Panc1 (cell line): ENCODE results near the gene CATSPERB. TPM values are rescaled to one million over a fixed set of nuclear protein-coding genes. Genes with fewer than 3 reads are reported as not detected.

Source experiments
- ATAC-seq: fragments of 200-7000 bp; cut with Tn5 transposase; 2 replicates; pipeline ENCODE4 v1.9.1; 2020; ENCODE audit warnings: mild to moderate bottlenecking, moderate library complexity
- BruUV-seq: library from RNA; stranded (reverse); fragments of 400-500 nt; replicated peaks from 2 replicates; lab custom pipeline; 2021; lab: Mats Ljungman, UMichigan
- CTCF ChIA-PET: fragments of 300-600 bp; sonication (Branson Sonifier 250); formaldehyde crosslinking; loops from one replicate; lab custom pipeline; 2022; ENCODE audit warnings: antibody characterized with exemption; lab: Charles Lee
- POLR2A ChIA-PET: fragments of 300-600 bp; sonication (Branson Sonifier 250); formaldehyde crosslinking; loops from one replicate; lab custom pipeline; 2022; ENCODE audit warnings: antibody characterized with exemption; lab: Charles Lee
- DNase-seq: peaks from one replicate; pipeline ENCODE4 v3.0.0-alpha.2; 2010; ENCODE audit warnings: low read depth, low spot score
- H3K27ac ChIP-seq: 2 replicates; pipeline ENCODE4 v1.5.1; 2011; ENCODE audit warnings: mild to moderate bottlenecking, low read length, inconsistent platforms
- H3K27me3 ChIP-seq: fragments of 200-500 bp; sonication (Bioruptor generic); 2 replicates; pipeline ENCODE4 v1.6.0; 2014; ENCODE audit warnings: low read length, inconsistent platforms; ENCODE audit not compliant: control insufficient read depth, insufficient read depth
- H3K36me3 ChIP-seq: fragments of 200-500 bp; sonication (Bioruptor generic); 2 replicates; pipeline ENCODE4 v1.5.1; 2014; ENCODE audit warnings: inconsistent platforms, mild to moderate bottlenecking, low read length, moderate library complexity; ENCODE audit not compliant: control insufficient read depth, insufficient read depth
- H3K4me1 ChIP-seq: 2 replicates; pipeline ENCODE4 v1.5.1; 2011; ENCODE audit warnings: inconsistent platforms, mild to moderate bottlenecking, low read length, moderate library complexity; ENCODE audit not compliant: control insufficient read depth, insufficient read depth
- H3K4me3 ChIP-seq, 2 experiments: 2 replicates each; pipeline ENCODE4 v1.5.1; 2011 to 2012; ENCODE audit warnings: low read depth in 2 of 2, low read length in 2 of 2, mild to moderate bottlenecking in 2 of 2, inconsistent platforms in 1 of 2, moderate library complexity in 1 of 2
- H3K9me3 ChIP-seq: fragments of 200-500 bp; sonication (Bioruptor generic); 2 replicates; pipeline ENCODE4 v1.5.1; 2014; ENCODE audit warnings: low read depth, mild to moderate bottlenecking, inconsistent platforms, low read length, moderate library complexity; ENCODE audit not compliant: control insufficient read depth, insufficient read depth
- POLR2AphosphoS5 ChIP-seq: IDR thresholded peaks from 2 replicates; pipeline ENCODE4 v1.6.1; 2012; ENCODE audit warnings: mild to moderate bottlenecking, low read depth, low read length, moderate library complexity
- SIN3A ChIP-seq: IDR thresholded peaks from 2 replicates; pipeline ENCODE4 v1.6.1; 2012; ENCODE audit warnings: low read depth, mild to moderate bottlenecking, low read length, moderate library complexity, borderline replicate concordance; ENCODE audit not compliant: insufficient read depth
- TCF7L2 ChIP-seq: IDR thresholded peaks from 2 replicates; pipeline ENCODE4 v1.6.1; 2011; ENCODE audit warnings: mild to moderate bottlenecking, low read depth, low read length, inconsistent platforms
- in situ Hi-C: cut with HindIII; loops from 2 replicates; pipeline ENCODE4 v1.10.0; 2016; ENCODE audit warnings: low sequenced_read_pairs, low pct_unique_long_range_greater_than_20kb
- intact Hi-C: fragments of 100-400 bp; cut with micrococcal nuclease; formaldehyde crosslinking; loops from one replicate; pipeline ENCODE4 v1.10.0; 2022; ENCODE audit not compliant: unreplicated experiment
- total RNA-seq: library from RNA; stranded (reverse); gene quantifications from one replicate; pipeline ENCODE4 v1.2.1, GENCODE V29; 2021; ENCODE audit not compliant: unreplicated experiment
- TF ChIP-seq, protein P1 (sequence below): fragments of 450-650 bp; IDR thresholded peaks from 2 replicates; pipeline ENCODE4 v1.5.1; 2017; ENCODE audit warnings: mild to moderate bottlenecking
- TF ChIP-seq, protein P2 (sequence below), 2 experiments: IDR thresholded peaks; 2 replicates each; pipeline ENCODE4 v1.6.1; 2011 to 2012; ENCODE audit warnings: low read depth in 2 of 2, control low read depth in 1 of 2, low read length in 1 of 2, mild to moderate bottlenecking in 1 of 2, moderate library complexity in 1 of 2; ENCODE audit not compliant: insufficient read depth in 1 of 2

CATSPERB gene
- total RNA-seq, 1 experiment from 2014 or later, result not detected

- in situ Hi-C loops, result no loop called here
- Histone ChIP-seq H3K36me3 (no peaks in the 10 kb centered on the region), H3K4me3 (no peak overlapping the region), H3K9me3 (no peaks in the 10 kb centered on the region), H3K27ac (no peak overlapping the region), H3K4me1 (no peaks in the 10 kb centered on the region), H3K27me3 (no peaks in the 10 kb centered on the region)
- no peak for ATAC-seq
- ChIA-PET CTCF (no interaction called here), POLR2A (no interaction called here)
- TF ChIP-seq, protein P1, sequence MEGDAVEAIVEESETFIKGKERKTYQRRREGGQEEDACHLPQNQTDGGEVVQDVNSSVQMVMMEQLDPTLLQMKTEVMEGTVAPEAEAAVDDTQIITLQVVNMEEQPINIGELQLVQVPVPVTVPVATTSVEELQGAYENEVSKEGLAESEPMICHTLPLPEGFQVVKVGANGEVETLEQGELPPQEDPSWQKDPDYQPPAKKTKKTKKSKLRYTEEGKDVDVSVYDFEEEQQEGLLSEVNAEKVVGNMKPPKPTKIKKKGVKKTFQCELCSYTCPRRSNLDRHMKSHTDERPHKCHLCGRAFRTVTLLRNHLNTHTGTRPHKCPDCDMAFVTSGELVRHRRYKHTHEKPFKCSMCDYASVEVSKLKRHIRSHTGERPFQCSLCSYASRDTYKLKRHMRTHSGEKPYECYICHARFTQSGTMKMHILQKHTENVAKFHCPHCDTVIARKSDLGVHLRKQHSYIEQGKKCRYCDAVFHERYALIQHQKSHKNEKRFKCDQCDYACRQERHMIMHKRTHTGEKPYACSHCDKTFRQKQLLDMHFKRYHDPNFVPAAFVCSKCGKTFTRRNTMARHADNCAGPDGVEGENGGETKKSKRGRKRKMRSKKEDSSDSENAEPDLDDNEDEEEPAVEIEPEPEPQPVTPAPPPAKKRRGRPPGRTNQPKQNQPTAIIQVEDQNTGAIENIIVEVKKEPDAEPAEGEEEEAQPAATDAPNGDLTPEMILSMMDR, result no peak
- TF ChIP-seq, protein P2, sequence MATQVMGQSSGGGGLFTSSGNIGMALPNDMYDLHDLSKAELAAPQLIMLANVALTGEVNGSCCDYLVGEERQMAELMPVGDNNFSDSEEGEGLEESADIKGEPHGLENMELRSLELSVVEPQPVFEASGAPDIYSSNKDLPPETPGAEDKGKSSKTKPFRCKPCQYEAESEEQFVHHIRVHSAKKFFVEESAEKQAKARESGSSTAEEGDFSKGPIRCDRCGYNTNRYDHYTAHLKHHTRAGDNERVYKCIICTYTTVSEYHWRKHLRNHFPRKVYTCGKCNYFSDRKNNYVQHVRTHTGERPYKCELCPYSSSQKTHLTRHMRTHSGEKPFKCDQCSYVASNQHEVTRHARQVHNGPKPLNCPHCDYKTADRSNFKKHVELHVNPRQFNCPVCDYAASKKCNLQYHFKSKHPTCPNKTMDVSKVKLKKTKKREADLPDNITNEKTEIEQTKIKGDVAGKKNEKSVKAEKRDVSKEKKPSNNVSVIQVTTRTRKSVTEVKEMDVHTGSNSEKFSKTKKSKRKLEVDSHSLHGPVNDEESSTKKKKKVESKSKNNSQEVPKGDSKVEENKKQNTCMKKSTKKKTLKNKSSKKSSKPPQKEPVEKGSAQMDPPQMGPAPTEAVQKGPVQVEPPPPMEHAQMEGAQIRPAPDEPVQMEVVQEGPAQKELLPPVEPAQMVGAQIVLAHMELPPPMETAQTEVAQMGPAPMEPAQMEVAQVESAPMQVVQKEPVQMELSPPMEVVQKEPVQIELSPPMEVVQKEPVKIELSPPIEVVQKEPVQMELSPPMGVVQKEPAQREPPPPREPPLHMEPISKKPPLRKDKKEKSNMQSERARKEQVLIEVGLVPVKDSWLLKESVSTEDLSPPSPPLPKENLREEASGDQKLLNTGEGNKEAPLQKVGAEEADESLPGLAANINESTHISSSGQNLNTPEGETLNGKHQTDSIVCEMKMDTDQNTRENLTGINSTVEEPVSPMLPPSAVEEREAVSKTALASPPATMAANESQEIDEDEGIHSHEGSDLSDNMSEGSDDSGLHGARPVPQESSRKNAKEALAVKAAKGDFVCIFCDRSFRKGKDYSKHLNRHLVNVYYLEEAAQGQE (IDR thresholded peaks at IDR 0.05; ENCODE audit: insufficient read depth in 1 of 2, low read depth in 2 of 2, low read length in 1 of 2), result no peak
- TF ChIP-seq POLR2AphosphoS5 (no peak), SIN3A (no peak), TCF7L2 (no peak)
- DNase-seq, result no peak
- BruUV-seq, result no TSS peak
- intact Hi-C loops, result no loop called here
Measured at GRCh38 chr14:91770185-91770584, 38.3 kb upstream of the CATSPERB start.

DNA sequence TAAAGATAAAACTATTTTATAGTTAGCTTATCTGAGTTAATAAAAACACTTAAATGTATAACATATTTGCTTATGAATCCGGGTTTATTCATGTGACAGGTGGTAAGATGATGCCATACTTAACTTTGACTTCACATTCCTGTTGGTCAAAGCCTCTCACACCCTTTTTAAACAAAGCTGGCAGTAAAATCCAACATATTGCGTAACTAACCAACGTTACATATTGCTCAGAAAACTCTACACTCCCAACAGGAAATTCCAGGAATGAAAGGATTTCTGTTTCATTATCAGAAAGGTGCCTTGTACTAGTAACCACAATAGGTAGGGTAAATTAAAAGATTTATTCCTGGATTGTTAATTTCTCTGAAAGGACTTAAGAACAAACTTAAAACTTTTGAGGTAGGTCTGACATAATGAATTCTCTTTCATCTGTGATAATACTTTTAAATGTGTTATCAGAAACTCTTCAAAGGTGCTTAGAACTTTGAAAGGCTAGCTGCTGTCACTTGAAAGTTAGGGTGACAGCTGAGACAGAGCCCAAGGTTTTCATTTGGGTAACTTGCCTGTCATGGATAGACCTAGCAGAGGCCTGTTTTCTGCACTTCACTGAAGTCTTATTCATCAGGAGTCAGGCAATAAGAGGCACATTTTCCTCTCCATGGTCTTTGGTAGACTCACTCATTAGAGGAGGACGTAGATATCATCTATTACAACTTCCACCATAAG lies 23.8 kb upstream of the CATSPERB start:
- H3K27me3 ChIP-seq, result no peaks in the 10 kb centered on the region
- BruUV-seq, result no TSS peak
- H3K4me1 ChIP-seq, result no peaks in the 10 kb centered on the region
- ChIA-PET POLR2A (no interaction called here), CTCF (no interaction called here)
- ATAC-seq (no peak), DNase-seq (no peak)
- TF ChIP-seq POLR2AphosphoS5 (no peak), SIN3A (no peak), TCF7L2 (no peak)
- TF ChIP-seq, protein P1, result no peak
- TF ChIP-seq, protein P2 (IDR thresholded peaks at IDR 0.05; ENCODE audit: insufficient read depth in 1 of 2, low read depth in 2 of 2, low read length in 1 of 2), result no peak
- H3K4me3 ChIP-seq, result no peak overlapping the region
- in situ Hi-C loops (no loop called here), intact Hi-C loops (no loop called here)
- no peak overlapping the region for H3K27ac ChIP-seq
- H3K36me3 ChIP-seq, result no peaks in the 10 kb centered on the region
- no peaks in the 10 kb centered on the region for H3K9me3 ChIP-seq
